Fibroblast of gingiva (primary cell): ENCODE data around the gene ZDHHC8.

ENCODE experiments used
- DNase-seq: peaks from one replicate; pipeline ENCODE4 v3.0.0-alpha.2; 2011; ENCODE audit warnings: low read depth

ZDHHC8 gene

DNA sequence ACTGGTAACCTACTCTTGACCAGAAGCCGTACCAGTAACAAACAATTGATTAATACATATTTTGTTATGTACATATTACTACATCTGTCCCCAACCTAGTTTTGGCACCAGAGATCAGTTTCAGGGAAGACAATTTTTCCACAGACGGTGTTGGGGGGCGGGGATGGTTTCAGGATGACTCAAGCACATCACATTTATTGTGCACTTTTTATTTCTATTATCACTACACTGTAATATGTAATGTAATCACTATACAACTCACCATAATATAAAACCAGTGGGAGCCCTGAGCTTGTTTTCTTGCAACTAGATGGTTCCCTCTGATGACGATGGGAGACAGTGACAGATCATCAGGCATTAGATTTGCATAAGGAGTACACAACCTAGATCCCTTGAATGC lies 36.1 kb upstream of the ZDHHC8 start:
- DNase-seq = no peak

DNA sequence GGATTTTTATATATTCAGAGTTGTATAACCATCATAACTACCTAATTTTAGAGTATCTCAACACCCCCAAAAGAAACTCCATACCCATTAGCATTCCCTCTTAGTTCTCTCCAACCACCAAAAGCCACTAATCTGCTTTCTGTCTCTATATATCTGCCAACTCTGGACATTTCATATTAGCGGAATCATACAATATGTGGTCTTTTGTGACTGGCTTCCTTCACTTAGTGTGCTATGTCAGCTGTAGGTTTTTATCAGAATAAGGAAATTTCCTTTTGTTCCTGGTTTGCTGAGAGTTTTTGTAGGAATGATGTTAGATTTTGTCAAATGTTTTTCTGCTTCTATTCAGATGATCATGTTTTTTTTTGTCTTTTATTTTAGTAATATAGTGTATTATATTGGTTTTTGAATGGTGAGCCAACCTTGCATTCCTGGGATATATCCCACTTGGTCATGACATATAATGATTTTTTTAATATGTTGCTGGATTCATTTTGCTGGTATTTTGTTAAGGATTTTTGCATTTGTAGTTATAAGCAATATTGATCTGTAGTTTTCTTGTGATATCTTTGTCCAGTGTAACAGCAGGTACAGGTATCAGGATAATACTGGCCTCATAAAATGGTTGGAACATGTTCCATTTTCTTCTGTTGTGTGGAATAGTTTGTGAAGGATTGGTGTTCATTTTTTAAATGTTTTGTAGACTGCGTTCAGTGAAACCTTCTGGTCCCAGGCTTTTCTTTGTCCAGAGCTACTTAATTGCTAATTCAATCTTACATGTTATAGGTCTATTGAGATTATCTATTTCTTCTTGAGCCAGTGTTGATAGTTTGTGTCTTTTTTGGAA lies 34.8 kb upstream of the ZDHHC8 start:
- DNase-seq = no peak

DNA sequence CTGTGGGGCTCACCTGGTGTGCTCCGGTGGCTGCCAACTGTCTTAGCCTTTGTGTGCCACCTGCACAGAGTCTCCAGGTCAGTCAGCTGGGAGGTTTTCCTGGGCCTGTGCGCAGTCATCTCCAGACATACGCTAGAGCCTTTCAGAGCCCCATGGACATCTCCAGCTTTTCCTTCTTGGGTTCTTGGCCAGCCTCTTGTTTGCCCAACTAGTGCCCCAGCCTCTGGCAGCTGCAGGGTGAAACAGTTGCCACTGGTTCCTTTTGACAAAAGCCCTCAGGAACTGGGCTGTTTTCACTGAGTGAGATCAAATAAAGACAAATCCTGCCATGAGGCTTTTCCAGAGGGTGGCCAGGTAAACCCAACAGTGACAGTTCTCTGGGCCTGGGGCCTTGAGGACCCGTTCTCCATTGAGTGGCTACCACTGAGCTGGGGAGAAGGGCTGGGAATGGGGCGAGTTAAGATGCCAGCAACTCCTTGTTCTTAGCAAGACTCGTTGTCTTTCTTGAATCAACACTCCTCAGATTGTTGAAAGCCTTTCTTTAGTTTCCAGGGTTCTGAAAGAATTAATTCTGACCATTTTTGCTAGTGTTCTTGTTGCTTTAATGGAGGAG lies 32.4 kb upstream of the ZDHHC8 start:
- no peak for DNase-seq

DNA sequence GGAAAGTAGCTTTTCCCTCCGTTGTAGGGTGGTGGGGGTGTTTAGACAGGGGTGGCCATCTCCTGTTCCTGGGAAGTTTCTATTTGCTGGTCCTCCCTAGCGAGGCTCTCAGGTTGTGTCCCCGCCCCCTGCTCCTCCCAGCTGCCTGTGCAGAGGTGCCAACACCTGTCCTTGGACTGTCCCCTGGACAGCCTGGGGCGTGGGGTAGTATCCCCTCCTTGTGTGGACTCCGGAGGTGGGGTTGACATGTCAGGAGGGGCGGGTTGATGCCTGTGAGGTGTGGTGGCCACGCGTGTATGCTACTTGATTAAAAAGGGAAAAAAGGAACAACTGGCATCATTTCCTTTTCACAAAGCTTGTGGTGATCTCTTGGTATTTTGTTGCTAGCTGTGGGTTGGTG lies 30.0 kb upstream of the ZDHHC8 start:
- DNase-seq = no peak

DNA sequence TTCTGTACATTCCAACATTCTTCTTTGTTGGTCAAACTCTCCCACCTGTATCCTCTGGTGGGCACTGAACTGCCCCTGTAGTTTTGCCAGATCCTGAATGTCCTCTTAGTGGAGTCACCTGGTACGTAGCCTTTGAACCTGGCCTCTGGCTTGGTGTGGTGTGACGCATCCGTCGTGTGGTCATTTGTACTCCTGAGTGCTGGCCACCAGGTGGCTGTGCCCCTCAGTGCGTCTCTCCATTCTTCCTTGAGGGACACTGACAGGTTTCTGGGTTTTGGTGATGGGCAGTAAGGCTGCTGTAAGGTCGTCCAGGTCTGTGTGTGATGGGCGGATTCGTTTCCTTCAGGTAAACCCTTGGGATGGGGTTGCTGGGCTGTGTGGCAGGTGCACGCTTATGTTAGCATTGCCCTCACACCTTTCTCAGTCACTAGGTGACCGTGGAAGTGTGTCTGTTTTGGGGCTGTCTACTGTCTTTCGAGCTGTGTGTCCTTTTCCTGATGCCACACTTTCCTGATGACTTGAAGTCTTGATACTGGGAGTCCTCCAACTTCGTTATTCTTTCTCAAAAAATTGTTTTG lies 29.3 kb upstream of the ZDHHC8 start:
- no peak for DNase-seq

DNA sequence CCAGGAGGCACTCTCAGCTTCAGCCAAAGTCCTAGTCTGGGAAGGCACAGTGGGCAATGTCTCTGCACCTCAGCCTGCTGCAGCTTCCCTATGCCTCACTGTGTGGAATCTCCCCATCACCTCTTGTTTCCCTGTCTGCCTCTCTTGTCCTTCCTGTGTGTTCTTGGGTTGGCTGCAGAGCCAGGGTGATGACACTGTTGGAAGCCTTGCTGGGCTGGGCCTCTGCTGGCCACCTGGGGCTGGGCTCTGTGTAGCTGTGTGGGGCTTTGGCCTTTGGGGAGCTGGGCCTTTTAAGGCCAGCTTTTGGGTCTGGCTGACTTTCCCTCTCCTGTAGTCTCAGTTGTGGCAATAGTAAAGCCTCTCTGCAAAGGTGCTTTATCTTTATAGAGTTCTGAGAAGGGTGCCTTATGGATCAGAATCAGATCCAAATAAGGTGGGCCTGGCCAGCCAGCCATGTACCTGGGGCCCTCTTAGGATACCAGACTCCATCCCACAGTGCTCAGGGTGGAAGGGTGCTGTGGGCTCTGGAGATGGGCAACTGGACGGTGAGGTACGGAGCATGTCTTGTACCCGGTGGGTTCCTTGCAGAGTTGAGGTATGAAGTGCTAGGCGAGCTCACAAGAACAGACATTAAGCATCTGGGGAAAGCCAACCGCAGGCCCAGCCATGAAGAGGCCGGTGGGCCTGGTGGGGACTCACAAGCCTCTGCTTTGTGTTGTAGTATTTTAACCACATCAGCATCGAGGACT lies 26.0 kb upstream of the ZDHHC8 start:
- DNase-seq = no peak

DNA sequence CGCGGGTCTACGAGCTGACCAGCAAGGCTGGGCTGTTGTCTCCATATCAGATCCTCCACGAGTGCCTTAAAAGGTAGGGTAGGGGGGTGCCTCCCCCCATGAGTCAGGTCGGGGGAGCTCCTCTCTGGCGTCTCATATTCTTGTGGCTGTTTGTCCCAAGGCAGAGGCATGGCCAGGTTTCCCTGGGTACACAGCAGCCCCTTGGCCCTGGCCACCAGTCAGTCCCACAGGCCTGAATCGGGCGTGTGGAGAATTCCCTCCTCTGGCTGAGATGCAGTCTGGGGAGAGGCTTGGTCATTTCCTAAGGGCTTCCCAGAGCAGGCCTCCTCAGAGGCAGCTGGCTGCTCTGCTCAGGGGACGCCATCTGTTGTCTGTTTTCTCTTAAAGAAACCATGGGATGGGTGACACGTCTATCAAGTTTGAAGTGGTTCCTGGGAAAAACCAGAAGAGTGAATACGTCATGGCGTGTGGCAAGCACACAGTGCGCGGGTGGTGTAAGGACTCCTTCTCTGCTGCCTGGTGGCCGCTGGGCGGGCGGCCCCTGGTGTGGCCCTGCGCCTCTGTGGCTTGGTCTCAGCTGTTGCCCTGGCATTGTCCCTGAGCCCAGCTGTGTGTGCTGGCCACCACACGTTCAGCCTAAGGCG lies 25.3 kb upstream of the ZDHHC8 start:
- DNase-seq = no peak

DNA sequence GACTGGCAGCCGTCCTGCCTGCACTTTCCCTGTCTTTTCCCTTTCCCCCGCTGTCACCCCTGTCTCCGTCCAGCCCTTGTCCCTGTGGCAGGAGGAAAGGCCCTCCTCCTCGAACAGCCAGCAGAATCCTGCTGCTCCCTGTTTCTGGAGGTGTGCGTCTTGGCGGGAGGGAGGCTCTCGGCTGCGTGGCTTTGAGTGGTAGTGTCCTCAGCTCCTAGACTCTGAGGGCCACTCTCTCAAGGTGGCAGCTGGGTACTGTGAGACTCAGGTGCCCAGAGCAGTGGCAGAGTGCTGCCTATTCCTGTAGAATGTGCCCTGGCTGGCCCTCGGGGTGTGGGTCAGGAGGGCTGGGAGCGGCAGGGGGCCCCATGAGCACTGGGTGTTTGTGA lies 24.8 kb upstream of the ZDHHC8 start:
- no peak for DNase-seq

DNA sequence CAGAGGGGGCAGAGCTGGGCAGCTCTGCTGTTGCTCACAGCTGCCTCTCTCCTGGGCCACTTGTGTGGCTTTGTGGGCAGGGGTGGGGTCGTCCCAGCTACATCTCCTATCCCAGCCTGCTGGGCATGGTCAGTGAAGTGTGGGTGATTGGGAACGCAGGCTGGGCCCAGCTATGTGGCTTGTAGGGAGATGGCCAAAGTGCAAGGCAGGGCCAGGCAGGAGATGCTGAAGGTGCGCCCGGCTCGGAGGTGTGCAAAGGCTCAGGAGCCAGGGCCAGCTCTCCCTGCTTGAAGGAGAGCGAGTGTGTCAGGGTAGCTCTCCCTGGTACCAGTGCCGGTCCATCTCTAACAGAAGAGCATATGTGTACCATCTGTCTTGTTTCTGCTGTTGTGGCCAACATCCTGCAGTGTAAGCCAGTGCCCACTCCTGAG lies 24.1 kb upstream of the ZDHHC8 start:
- DNase-seq = no peak

DNA sequence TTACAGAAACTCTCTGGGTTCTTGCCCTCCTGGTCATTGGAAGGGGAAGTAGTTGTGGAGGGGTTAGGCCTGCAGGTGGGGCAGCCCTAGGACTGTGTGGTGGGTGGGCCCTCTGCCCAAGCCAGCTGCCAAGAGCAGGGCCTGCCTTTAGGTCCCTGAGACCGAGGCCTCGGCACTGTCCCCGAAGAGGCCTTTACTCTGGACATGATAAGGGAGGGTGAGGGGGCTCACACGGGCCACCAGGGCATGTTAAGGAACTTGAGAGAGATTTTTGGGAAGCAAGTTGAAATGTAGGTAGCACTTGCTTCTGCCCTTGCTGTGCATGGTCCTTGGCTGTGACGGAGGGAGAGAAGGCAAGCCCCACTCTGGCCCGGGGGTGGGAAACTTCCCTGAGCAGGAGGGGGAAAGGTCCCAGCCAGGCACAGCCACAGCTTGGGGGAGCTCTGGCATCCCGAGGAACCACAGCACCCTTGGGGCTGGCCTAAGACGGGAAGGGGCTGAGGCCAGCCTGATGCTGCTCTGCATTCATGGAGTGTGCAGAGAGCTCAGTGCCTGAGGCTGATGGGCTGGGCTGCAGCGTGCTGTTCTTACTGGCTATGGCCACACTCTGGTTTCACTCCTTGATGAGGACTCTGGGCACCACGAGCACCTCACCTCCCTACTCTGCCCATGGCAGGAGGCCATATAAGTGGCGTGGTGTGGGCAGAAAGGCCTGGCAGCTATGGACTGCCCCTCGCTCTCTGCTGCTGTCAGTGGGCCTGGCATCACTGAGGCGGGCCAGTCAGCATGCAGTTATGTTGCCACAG lies 23.4 kb upstream of the ZDHHC8 start:
- DNase-seq = no peak

DNA sequence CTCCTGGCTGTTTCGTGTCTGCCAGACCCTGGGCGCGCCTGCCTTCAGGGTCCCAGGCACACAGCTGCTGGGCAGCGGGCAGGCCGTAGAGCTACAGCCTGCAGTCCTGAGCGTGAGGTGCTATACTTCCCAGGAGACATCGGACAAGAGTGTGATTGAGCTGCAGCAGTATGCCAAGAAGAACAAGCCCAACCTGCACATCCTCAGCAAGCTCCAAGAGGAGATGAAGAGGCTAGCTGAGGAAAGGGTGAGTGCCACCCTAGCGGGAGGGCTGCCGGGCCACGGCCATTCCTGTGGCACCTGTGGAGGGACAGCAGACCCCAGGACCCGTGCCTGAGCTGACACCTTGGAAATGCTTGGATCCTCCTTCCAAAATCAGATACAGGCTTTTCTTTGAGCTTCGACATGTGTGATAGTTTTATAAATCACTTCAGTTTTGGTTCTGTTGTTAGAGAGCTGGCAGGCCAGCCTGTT lies 22.8 kb upstream of the ZDHHC8 start:
- no peak for DNase-seq

DNA sequence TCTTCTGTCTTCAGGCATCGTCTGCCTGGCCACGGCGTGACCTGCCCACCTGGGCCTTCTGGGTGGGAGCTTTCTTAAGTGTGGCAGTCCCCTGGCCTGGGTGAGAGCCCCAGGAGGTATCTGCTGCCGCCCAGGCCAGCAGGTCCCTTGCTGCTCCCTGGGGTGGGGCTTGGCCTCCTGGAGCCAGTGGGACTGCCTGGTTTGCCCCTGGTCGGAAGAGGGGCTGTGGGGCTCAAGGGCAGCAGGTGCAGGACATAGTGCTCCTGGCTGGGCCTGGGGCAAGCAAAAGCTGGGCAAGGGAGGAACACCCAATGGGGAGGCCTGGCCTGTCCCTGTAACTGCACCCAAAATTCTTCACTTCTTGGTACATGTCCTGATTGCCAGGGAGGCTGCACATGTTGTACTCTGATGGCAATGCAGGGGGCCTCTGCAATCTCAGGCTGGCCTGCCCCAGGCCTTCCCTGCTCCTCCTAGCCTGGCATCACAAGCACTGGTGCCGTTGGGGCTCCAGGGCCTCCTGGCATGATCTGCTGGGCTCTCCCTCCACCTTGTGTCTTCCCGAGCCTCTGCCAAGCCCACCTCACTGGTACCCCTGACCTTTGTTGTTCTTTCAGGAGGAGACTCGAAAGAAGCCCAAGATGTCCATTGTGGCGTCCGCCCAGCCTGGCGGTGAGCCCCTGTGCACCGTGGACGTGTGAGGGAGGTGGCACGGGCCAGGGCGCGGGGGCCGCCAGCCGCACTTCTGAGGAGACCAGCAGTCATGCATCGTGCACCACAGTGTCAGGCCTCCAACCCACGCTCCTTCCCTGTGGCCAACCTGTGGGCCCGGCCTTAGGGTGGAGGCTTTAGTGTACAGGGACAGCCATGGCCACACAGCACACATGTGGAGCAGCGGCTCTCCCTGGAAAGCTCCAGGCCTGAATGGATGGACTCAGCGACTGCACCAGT lies 21.9 kb upstream of the ZDHHC8 start:
- DNase-seq = no peak

DNA sequence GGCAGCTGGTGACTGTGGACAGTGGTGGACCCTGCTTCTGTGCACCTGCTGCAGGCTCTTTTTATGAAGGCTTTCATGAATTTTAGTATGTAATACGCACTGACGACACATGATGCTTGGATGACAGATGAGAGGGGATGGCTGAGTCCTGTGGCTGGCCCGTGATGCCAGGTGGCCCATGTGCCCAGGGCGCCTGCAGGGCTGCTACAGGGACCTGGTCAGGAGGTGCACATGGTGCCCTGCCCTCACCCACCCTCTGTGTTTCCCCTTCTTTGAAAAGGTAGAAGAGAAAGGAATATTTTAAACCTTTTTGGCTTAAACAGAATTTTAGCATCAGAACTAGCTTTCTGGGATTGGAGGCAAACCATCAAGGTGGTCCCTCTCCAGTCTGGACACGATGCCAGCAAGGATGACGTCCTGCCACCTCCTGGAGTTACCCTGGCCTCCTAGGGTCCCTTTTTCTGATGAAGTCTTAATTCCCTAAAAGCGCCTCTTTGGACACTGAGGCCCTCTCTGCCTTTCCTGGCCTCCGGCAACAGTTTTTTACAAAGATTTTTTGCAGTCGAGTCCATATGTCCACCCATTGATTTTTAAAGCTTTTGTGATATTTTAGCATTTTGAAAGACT lies 21.1 kb upstream of the ZDHHC8 start:
- DNase-seq = no peak

DNA sequence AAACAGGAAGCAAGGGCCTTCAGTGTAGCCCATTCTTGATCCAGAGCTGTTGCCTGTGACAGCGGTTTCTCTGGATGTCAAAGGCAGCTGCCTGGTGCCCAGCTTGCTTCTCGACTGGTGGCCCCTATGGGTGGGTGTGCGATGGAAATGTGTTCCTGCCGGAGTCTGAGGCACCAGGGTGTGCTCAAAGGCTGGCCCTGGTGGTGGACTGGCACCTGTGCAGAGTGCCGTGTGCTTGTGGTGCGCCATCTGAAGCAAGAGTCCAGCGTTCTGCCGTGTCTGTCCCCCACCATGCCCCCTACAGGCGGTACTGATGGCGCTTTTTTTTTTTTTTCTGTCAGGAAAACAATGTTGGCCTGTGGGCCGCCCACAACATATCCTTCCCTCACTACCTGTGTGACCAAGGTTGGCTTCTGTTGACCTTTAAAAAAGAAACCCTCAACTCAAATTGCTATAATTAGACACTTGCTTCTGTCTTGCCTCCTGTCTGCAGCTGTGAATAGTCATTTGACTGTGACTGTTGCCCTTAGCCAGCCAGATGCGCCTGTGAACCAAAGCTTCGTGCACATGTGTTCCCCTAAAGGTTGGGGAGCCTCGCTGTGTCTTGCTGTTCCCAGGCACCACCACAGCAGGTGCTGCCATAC lies 20.4 kb upstream of the ZDHHC8 start:
- no peak for DNase-seq

DNA sequence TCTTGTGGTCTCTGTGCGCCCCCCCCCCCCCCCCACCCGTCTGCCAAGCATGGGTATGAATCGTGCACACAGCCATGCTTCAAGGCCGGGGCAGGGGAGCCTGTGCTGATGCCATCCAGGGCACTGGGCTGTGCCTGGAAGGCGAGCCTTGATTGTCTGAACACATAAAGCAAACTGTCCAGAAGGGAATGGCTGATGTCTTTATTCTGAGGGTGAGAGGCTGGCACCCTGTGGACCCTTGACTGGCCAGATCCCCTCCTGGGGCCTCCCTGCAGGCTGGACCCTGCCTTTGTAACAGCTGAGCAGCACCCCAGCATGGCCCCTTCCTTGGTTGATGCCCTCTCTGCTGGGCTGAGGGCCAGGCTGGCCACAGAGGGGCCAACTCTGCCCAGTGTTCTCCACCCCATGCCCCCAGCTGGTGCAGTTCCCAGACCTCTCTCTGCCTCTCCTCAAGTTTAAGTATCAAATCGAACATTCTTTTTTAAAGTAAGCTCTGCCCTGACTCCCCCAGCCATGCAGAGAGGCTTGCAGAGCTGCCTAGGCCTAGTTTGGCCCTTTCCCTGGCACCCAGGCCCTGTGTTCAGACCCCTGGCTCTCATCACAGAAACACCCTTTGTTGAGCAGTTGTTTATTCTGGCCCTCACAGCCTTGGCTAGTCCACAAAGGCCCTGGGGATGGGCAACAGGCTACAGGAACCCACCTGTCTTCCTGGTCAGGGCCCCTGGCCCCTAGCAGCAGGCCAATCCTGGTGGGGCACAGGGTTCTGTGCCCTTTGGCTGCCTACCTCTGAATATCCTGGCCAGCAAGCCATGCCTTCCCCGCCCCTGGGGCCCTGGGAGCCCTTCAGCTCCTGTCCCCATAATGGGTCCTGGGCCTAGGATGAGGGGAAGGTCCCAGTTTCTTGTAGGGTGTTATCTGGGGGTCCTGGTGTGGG lies 19.6 kb upstream of the ZDHHC8 start:
- DNase-seq = no peak

DNA sequence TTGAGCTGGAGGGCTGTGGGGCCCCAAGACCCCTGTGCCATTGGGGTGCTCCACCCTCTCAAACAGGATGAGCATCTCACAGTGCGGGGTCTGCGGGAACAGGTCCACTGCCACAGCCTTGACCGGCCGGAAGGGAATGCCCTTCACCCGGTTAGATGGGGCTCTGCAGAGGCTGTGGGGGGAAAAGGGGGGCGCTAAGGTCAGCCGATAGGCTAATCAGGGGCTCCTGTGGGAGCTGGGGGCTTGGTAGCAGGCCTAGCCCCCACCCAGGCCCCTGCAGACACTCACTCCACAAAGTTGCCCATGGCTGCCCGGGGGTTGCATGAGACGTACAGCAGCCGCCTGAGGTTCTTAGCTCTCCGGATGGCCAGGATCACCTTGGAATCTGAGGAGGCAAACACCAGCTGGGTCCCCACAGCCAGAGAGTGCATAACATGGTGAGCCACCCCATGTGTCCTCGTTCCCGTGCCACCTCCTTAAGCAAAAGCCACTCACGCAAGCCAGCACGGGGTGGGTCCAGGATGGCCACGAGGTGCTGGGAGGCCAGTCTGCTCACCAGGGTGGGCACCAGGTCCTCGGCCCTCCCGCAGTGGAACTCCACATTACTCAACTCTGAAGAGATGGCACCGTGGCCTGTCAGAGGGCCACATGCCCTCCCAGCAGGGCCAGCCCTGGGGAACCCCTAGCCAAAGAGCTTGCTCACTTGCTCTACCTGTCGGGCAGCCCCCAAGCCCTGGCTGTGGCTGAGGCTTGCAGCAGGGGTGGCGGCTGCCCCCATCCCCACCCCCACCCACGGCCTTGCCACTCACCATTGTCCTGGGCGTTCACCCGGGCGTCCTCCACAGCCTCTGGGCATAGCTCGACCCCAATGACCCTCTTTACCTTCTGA lies 18.7 kb upstream of the ZDHHC8 start:
- DNase-seq = no peak
